Chondrocyte (in vitro differentiated cells): ENCODE measurements around the gene STEAP4. TPM values are rescaled to one million over a fixed set of nuclear protein-coding genes. Genes with fewer than 3 reads are reported as not detected.

Experiments
- DNase-seq: peaks from one replicate; pipeline ENCODE4 v3.0.0; 2021; ENCODE audit warnings: mixed read lengths, low spot score
- H3K27ac Mint-ChIP-seq: one replicate; pipeline ENCODE4 v1.8.0; 2021; ENCODE audit warnings: mild to moderate bottlenecking, moderate library complexity, mixed read lengths; ENCODE audit not compliant: unreplicated experiment
- H3K27me3 Mint-ChIP-seq: 2 replicates; pipeline ENCODE4 v1.8.0; 2021; ENCODE audit warnings: low read depth, mixed read lengths
- H3K36me3 Mint-ChIP-seq: 2 replicates; pipeline ENCODE4 v1.8.0; 2021; ENCODE audit warnings: low read depth, mixed read lengths
- H3K4me1 Mint-ChIP-seq: 2 replicates; pipeline ENCODE4 v1.8.0; 2021; ENCODE audit warnings: low read depth, mild to moderate bottlenecking, mixed read lengths
- H3K4me3 Mint-ChIP-seq: one replicate; pipeline ENCODE4 v1.8.0; 2021; ENCODE audit warnings: mild to moderate bottlenecking, moderate library complexity, mixed read lengths; ENCODE audit not compliant: unreplicated experiment
- H3K9me3 Mint-ChIP-seq: 2 replicates; pipeline ENCODE4 v1.8.0; 2021; ENCODE audit warnings: low read depth, mixed read lengths
- CTCF ChIP-seq: fragments of 200-600 bp; sonication (generic); IDR thresholded peaks from 2 replicates; pipeline ENCODE4 v1.5.0; 2021; ENCODE audit warnings: antibody characterized with exemption, mild to moderate bottlenecking, moderate library complexity
- total RNA-seq: library from RNA; stranded (reverse); gene quantifications from 3 replicates; pipeline ENCODE4 v1.2.1, GENCODE V29; 2021

The STEAP4 gene
- total RNA-seq, 1 donor from 2014 or later, result not detected

- no peak for DNase-seq
- peaks cover 5% of the 10 kb centered on the region for H3K4me1 Mint-ChIP-seq
- no peaks in the 10 kb centered on the region for H3K9me3 Mint-ChIP-seq
- TF ChIP-seq CTCF, result no peak
- H3K27ac Mint-ChIP-seq, result no peak overlapping the region
- H3K27me3 Mint-ChIP-seq, result no peaks in the 10 kb centered on the region
- no peak overlapping the region for H3K4me3 Mint-ChIP-seq
- no peaks in the 10 kb centered on the region for H3K36me3 Mint-ChIP-seq
Measured at GRCh38 chr7:88290491-88290890, 16.2 kb downstream of the STEAP4 start.

GRCh38 chr7:88289564-88290025 lies 17.1 kb downstream of the STEAP4 start:
- TF ChIP-seq CTCF, result no peak
- no peaks in the 10 kb centered on the region for H3K36me3 Mint-ChIP-seq
- no peaks in the 10 kb centered on the region for H3K27me3 Mint-ChIP-seq
- no peak overlapping the region for H3K4me3 Mint-ChIP-seq
- DNase-seq, result no peak
- peaks cover 5% of the 10 kb centered on the region for H3K4me1 Mint-ChIP-seq
- H3K9me3 Mint-ChIP-seq, result no peaks in the 10 kb centered on the region
- H3K27ac Mint-ChIP-seq, result no peak overlapping the region

DNA sequence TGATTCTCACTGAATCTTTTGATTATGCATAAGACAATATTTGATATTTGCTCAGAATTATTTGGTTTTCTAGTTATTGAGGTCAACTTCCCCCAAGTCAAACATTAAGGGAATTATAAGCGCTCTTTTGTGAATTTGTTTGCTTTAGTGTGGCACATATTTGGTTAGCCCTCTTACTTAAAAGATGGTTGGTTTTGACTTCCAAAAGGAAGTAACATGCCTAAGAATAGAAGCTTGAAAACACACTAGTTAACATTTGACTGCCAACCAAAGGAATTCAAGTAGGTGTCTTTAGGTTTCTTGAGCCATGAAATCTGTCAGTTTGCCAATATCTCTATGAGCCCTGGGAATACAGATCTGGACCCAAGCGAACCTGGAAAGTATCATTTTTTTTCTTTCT lies 24.9 kb downstream of the STEAP4 start:
- no peak overlapping the region for H3K4me3 Mint-ChIP-seq
- H3K27me3 Mint-ChIP-seq, result no peaks in the 10 kb centered on the region
- no peak overlapping the region for H3K27ac Mint-ChIP-seq
- H3K4me1 Mint-ChIP-seq, result no peaks in the 10 kb centered on the region
- TF ChIP-seq CTCF, result no peak
- H3K36me3 Mint-ChIP-seq, result no peaks in the 10 kb centered on the region
- no peaks in the 10 kb centered on the region for H3K9me3 Mint-ChIP-seq
- DNase-seq, result no peak

GRCh38 chr7:88280801-88281200 lies 25.9 kb downstream of the STEAP4 start:
- DNase-seq, result no peak
- Mint-ChIP-seq H3K9me3 (no peaks in the 10 kb centered on the region), H3K4me1 (no peaks in the 10 kb centered on the region), H3K27ac (no peak overlapping the region), H3K27me3 (no peaks in the 10 kb centered on the region), H3K36me3 (no peaks in the 10 kb centered on the region), H3K4me3 (no peak overlapping the region)
- TF ChIP-seq CTCF, result no peak

DNA sequence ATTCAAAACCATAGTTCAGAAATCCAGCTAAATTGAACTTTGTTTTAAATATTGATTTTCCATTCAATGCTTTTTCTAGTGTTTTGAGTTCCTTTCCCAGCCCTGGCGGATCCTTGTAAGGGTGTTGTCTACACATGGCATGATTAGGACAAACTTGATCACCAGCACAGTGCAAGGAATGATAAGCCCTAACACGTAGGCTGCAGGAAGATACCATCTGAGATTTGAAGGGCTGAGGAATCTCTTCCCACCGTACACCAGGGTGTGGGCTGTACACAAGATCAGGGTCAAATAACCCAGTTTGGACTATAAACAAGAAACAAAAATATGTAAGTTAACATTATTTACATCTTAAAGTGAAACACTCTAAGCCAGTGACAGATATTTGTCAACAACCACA lies 27.4 kb downstream of the STEAP4 start:
- no peak for DNase-seq
- Mint-ChIP-seq H3K9me3 (no peaks in the 10 kb centered on the region), H3K4me1 (no peaks in the 10 kb centered on the region), H3K36me3 (no peaks in the 10 kb centered on the region), H3K27me3 (no peaks in the 10 kb centered on the region), H3K4me3 (no peak overlapping the region), H3K27ac (no peak overlapping the region)
- no peak for TF ChIP-seq CTCF
